DMS114 treated with DMSO at 0.1 percent for 48 hours (cell line): ENCODE measurements around the gene OSBPL10.
"Not testable (repeated sequence)": the region's sequence is repeated elsewhere in the genome, so short reads cannot be mapped to it uniquely, and the experiment has no call there.

Experiments
- DNase-seq: peaks from one replicate; lab custom pipeline; 2025; ENCODE audit not compliant: unreplicated experiment; lab: John Stamatoyannopoulos, UW

OSBPL10 gene

DNA sequence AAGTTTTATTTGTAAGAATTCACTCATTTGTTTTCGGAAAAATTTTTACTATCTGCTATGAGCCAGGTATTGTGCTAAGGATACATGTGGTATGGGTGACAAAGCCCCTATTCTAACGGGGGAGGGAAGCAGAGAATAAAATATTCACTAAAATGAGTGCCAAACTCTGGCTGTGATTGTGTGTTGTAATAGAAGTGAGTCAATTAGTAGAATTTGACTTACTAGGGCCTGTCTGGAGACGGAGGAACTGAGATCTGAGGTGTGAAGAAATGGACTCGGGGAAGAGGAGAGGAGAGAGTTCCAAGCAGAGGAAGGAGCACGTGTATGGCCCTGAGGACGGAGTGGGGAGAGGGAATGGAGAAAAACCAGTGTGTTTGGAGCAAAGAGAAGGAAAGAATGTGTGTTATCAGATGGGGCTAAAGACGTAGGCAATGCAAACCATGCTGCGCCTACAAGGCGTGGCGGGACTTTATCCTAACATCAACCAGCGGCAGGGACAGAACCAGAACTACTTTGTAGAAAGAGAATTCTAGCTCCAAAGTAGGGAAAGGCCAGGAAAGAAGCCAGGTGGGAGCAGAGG, 89.1 kb downstream of the OSBPL10 start:
- DNase-seq = no peak

- DNase-seq = no peak
Measured at GRCh38 chr3:31890742-31891469, 90.2 kb downstream of the OSBPL10 start.

- no peak for DNase-seq
Measured at GRCh38 chr3:31890007-31890406, 91.1 kb downstream of the OSBPL10 start.

DNA sequence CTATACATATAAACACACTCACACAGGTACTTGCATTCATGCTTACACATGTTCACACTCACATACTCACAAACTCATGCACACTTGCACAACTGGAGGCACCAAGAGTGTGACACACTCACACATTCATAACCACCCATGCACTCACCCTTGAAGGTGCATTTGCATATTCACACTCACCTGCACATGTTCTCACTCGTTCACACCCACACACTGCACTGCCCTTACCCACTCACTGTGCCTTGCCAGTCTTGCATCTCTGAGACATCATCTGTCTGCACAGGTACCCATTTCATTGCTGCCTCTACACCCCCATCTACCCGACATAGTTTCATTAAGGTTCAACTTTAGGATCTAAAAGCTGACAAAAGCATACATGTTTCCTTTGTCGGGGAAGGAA, 95.8 kb downstream of the OSBPL10 start:
- DNase-seq = no peak

- DNase-seq = no peak
Measured at GRCh38 chr3:31884251-31884650, 96.8 kb downstream of the OSBPL10 start.

- no peak for DNase-seq
Measured at GRCh38 chr3:31882895-31883294, 98.2 kb downstream of the OSBPL10 start.

DNA sequence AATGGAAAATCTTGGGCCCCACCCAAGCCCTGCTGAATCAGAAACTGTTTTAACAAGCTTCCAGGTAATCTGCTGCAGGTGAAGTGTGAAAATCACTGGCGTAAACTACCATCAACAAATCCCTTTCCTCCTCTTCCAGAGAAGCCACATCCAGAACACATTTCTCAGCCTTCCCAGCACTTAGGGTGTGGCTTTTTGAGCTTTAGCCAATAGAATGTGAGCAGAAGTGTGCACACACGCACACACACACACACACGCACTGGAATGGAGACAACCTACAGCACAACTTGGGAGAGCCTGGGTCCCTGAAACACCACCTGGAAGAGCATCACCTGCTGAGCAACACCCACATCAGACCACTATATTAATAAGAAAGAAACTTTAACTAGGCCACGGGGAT, 98.6 kb downstream of the OSBPL10 start:
- DNase-seq = no peak

GRCh38 chr3:31880482-31881078, 100.5 kb downstream of the OSBPL10 start:
- DNase-seq = no peak

DNA sequence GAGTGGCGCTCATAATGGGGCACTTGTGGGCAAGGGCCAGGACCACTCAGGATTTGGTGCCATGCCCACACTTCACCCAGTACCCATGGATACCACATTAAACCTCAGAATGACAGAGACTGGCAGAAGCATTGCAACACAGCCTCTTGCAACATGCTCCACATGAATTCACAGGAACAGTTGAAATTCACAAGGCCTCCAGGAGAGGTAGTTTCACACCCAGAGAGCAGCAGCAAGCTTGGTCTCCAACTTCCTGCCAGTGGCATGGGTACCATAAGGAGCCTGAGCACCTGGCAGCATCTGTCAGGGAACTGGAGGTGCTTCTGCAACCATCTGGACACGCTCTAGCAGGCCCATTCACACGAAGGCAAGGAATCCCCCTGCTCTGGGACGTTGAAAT, 101.0 kb downstream of the OSBPL10 start:
- no peak for DNase-seq

GRCh38 chr3:31879365-31879764, 101.7 kb downstream of the OSBPL10 start:
- no peak for DNase-seq

DNA sequence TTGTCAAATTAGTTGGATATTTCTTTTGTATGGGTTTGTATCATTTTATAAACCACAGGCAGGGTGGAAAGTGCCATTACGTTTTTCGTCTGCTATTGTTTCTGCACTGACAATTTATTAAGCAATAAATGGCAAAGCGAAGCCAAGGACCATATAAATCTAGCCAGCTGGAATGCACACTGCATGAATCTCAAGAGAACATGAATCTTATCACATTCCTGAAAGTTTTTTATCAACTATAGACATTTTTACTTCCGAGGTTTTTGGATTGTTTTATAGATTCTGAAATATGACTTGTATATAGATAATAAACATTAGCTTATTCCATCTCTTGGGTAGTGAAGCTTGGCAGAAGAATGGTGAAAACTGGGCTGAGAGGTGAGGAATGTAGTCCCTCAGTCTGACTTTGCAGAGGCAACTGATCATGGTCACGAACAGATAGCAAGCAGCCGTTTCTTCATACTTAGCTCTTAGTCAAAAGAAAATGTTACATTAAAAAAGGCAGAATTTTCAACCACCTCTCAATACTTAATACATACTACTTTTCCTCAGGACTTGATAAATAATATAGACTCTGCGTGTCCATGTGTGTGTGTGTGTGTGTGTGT, 102.7 kb downstream of the OSBPL10 start:
- no peak for DNase-seq

GRCh38 chr3:31876331-31876730, 104.7 kb downstream of the OSBPL10 start:
- no peak for DNase-seq

DNA sequence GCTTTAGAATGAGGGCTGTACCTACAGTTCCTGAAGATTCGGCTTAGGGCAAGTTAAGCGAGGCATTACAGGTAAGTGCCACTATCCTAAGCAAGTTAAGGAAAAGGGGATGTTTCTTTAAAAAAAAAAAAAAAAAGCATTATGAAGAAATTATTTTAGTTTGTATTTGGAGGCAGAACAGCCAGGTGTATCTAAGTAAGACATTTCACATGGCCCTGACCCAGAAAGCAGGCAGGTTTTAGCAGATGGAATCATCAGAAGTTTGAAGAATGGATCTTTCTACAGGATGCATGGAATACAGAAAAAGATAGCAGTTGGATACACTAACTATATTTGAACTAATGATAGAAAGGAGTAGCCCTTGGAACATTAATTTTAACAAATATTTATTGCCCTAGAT, 105.6 kb downstream of the OSBPL10 start:
- no peak for DNase-seq

GRCh38 chr3:31873254-31873820, 107.7 kb downstream of the OSBPL10 start:
- no peak for DNase-seq

DNA sequence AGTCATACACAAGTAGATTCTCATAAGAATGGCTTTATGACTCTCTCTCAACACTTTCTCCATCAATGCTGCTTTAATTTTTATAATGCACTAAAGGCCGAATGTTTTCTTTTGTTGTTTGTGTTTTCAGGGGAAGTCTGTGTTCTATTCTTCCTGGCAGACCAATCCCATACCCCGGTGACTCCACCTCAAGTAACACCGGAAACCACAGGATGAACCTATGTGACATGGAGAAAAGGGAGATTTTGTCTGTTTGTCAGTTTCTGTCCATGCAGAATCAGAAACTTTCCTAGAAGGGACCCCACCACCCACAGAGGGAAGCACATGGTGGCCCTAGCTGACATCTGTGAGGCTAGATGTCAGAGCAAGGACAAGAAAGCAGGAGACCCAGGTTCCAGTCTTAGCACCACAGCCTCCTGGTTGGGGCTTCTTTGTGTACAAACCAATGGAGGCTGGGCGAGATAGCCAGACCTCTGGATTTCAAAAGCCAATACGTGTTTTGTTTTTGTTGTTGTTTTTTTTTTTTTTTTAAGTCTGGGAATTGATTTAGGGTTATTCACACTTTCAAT, 109.0 kb downstream of the OSBPL10 start:
- DNase-seq = no peak

GRCh38 chr3:31870111-31870510, 111.0 kb downstream of the OSBPL10 start:
- DNase-seq = not testable (repeated sequence)

GRCh38 chr3:31868236-31868635, 112.8 kb downstream of the OSBPL10 start:
- DNase-seq = no peak

GRCh38 chr3:31862666-31863279, 118.3 kb downstream of the OSBPL10 start:
- DNase-seq = no peak

DNA sequence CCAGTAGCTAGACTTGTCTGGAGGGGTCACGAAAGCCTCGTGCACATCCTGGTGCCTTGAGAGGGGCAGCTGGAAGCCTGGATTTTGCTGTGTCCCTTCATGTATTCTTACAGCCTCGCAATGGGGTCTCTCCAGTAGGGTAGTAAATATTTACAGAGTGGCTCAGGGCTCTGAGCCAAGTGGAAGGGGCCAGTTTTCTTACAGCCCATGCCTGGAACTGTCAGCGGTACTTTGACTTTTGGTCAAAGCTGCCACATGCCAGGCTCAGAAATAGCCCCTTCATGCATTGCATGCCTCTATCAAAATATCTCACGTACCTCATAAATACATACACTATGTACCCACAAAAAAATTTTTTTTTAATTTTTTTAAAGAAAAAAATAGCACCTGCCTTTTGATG, 119.2 kb downstream of the OSBPL10 start:
- DNase-seq = no peak

DNA sequence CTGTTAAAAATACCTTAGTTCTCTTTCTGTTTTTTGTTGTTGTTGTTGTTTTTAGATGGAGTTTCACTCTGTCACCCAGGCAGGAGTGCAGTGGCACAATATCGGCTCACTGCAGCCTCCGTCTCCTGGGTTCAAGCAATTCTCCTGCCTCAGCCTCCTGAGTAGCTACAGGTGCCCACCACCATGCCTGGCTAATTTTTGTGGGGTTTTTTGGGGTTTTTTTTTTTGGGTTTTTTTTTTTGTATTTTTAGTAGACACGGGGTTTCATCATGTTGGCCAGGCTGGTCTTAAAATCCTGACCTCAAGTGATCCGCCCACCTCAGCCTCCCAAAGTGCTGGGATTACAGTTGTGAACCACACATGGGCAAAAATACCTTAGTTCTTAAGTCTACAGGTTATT, 120.4 kb downstream of the OSBPL10 start:
- not testable (repeated sequence) for DNase-seq

DNA sequence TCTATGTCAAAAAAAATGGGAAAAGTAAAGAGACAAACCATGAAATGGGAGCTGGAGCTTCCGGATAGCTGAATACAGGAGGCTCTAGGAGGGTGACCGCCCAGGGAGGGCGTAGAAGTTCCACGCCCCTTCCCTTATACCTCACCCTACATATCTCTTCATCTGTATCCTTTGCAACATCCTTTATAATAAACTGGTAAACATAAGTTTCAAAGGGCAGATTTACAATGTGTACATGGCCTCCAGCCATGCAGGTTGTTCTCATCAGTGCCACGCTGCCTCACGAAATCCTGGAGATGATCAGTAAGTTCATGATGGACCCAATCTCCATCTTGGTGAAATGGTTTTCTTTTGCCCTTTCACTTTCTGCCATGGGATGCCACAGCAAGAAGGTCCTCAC, 121.8 kb downstream of the OSBPL10 start:
- no peak for DNase-seq
